Activated T-cell treated with anti-CD3 and anti-CD28 coated beads, Interleukin-2, amount 50 U/mL, for 4 hours (primary cell): ENCODE measurements around the gene ANXA10. TPM values are rescaled to one million over a fixed set of nuclear protein-coding genes. Genes with fewer than 3 reads are reported as not detected.
"Not testable (repeated sequence)": the region's sequence is repeated elsewhere in the genome, so short reads cannot be mapped to it uniquely, and the experiment has no call there.

Experiments
- ATAC-seq, 2 donors: fragments of 200-7000 bp; cut with Tn5 transposase; one replicate each; pipeline ENCODE4 v1.10.0; 2021
- DNase-seq: peaks from one replicate; pipeline ENCODE4 v3.0.0-alpha.2; 2020
- H3K27me3 Mint-ChIP-seq: one replicate; pipeline ENCODE4 v1.8.0; 2021; ENCODE audit warnings: low read depth, mixed read lengths
- H3K36me3 Mint-ChIP-seq: one replicate; pipeline ENCODE4 v1.8.0; 2022; ENCODE audit warnings: mixed read lengths; ENCODE audit not compliant: insufficient read depth
- H3K4me1 Mint-ChIP-seq: one replicate; pipeline ENCODE4 v1.8.0; 2021; ENCODE audit warnings: low read depth, mixed read lengths
- H3K4me3 Mint-ChIP-seq: one replicate; pipeline ENCODE4 v1.8.0; 2021; ENCODE audit warnings: mild to moderate bottlenecking, moderate library complexity, mixed read lengths
- H3K9me3 Mint-ChIP-seq: one replicate; pipeline ENCODE4 v1.8.0; 2021; ENCODE audit warnings: mixed read lengths
- total RNA-seq, 3 donors: library from RNA; stranded (reverse); gene quantifications; one replicate each; pipeline ENCODE4 v1.2.1, GENCODE V29; 2021

ANXA10 gene
- total RNA-seq, 3 donors from 2014 or later: not detected

DNA sequence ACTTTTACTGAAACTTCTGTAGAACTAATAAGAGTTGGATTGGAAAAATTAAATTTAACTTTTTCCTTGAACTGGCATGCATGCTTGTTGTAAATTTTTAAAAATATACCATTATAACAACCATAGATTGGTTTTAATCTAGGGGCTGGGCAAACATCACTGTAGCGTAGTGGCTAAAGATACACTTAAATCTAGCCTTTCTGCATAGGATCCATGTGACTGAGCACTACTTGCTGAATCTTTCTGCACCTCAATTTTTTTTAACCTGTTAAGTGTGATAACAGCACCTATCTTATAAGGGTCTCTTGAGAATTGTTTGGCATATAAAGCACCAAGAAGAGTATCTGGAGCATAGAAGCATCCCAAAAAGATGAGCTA lies 4.1 kb downstream of the ANXA10 start:
- no peak overlapping the region for H3K4me3 Mint-ChIP-seq
- ATAC-seq (no peak), DNase-seq (no peak)
- no peaks in the 10 kb centered on the region for H3K36me3 Mint-ChIP-seq
- no peaks in the 10 kb centered on the region for H3K9me3 Mint-ChIP-seq
- no peaks in the 10 kb centered on the region for H3K4me1 Mint-ChIP-seq
- no peaks in the 10 kb centered on the region for H3K27me3 Mint-ChIP-seq

- Mint-ChIP-seq H3K4me1 (no peaks in the 10 kb centered on the region), H3K4me3 (no peak overlapping the region), H3K9me3 (no peaks in the 10 kb centered on the region), H3K27me3 (no peaks in the 10 kb centered on the region), H3K36me3 (no peaks in the 10 kb centered on the region)
- DNase-seq: no peak
- no peak for ATAC-seq
Measured at GRCh38 chr4:168097161-168097560, 4.8 kb downstream of the ANXA10 start.

DNA sequence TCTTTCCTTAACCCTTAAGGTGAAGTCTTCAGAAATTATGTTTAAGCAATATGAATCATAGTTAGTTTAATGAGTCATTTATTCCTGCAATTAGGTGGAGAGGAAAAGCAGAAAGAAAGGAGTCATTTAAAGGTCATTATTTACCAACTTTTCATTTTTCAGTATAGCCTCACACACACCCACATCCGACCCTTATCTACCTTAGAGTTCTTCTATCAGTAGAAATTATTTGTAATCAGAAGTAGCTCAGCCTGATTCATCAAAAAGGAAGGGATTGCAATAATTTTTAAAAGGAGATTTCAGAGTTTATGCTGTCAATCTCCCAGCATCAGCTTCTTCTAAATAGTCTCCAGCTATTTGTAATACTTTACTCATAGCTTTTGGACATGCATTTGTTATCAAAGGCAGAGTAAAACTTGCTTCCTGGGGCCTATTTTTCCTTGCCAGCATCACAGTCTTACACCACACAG lies 5.9 kb downstream of the ANXA10 start:
- no peaks in the 10 kb centered on the region for H3K36me3 Mint-ChIP-seq
- H3K4me3 Mint-ChIP-seq: no peak overlapping the region
- H3K4me1 Mint-ChIP-seq: no peaks in the 10 kb centered on the region
- H3K9me3 Mint-ChIP-seq: no peaks in the 10 kb centered on the region
- ATAC-seq: no peak
- H3K27me3 Mint-ChIP-seq: no peaks in the 10 kb centered on the region
- no peak for DNase-seq

- Mint-ChIP-seq H3K4me3 (no peak overlapping the region), H3K27me3 (no peaks in the 10 kb centered on the region), H3K4me1 (no peaks in the 10 kb centered on the region), H3K36me3 (no peaks in the 10 kb centered on the region), H3K9me3 (no peaks in the 10 kb centered on the region)
- ATAC-seq (no peak), DNase-seq (no peak)
Measured at GRCh38 chr4:168099195-168099594, 6.9 kb downstream of the ANXA10 start.

DNA sequence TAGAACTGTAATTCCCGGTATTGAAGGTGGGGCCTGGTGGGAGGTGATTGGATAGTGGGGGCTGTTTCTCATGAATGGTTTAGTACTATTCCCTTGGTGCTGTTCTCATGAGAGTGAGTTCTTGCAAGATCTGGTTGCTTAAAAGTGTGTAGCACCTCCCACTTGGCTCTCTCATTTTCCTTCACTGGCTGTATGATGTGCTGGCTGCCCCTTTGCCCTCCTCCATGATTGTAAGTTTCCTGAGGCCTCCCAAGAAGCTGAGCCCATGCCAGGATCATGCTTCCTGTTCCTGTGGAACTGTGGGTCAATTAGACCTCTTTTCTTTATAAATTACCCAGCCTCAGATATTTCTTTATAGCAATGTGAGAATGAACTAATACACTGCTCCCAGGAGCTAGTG lies 8.7 kb downstream of the ANXA10 start:
- ATAC-seq: no peak
- H3K27me3 Mint-ChIP-seq: no peaks in the 10 kb centered on the region
- no peaks in the 10 kb centered on the region for H3K36me3 Mint-ChIP-seq
- no peaks in the 10 kb centered on the region for H3K4me1 Mint-ChIP-seq
- H3K9me3 Mint-ChIP-seq: no peaks in the 10 kb centered on the region
- H3K4me3 Mint-ChIP-seq: no peak overlapping the region
- DNase-seq: no peak

DNA sequence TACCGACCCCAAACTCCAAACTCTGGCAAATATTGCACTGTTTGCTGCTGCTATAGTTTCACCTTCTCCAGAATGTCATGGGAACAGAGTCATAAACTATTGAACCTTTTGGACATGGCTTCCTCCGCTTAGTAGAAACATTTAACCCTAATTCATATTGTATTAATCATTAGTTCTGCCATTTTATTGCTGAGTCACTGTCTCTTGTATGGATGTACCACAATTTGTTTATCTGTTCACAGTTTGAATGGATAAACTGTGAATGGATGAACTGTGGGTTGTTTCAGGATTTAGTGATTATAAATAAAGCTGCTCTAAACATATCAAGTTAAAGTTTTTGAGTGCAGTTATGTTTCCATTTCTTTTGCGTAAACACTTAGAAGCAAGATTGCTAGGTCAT lies 10.1 kb downstream of the ANXA10 start:
- Mint-ChIP-seq H3K4me3 (no peak overlapping the region), H3K27me3 (no peaks in the 10 kb centered on the region), H3K9me3 (no peaks in the 10 kb centered on the region), H3K4me1 (no peaks in the 10 kb centered on the region), H3K36me3 (no peaks in the 10 kb centered on the region)
- DNase-seq (no peak), ATAC-seq (no peak)

DNA sequence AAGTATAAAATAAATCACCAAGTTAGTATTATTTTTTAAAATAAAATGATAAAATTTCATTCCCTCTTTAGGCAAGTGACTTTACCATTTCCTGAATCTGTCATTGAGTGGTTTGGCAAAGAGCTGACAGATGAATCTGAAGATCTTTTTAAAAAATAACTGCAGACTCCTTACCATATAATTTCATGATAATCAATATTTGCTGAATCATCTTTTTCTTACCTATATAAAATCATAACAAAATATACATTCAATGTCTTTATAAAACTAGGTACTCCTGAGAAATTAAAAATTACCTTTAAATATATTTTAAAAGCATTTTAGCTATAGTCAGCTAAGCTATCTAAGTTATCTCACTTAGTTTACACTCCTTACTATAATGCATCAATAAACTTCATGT lies 17.2 kb downstream of the ANXA10 start:
- no peaks in the 10 kb centered on the region for H3K36me3 Mint-ChIP-seq
- H3K27me3 Mint-ChIP-seq: peaks cover 1% of the 10 kb centered on the region

DNA sequence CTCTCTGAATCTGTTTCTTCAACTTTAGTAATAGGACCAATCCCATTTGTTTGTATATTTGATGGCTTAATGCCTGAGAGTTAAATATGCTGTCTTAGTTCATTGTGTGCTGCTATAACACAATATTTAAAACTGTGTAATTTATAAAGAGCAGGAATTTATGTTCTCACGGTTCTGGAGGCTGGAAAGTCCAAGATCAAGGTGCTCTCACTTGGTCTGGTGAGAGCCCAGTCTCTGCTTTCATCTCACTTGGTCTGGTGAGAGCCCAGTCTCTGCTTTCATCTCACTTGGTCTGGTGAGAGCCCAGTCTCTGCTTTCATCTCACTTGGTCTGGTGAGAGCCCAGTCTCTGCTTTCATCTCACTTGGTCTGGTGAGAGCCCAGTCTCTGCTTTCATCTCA lies 20.7 kb downstream of the ANXA10 start:
- H3K4me3 Mint-ChIP-seq, DNase-seq, H3K4me1 Mint-ChIP-seq, ATAC-seq, H3K36me3 Mint-ChIP-seq, H3K27me3 Mint-ChIP-seq, H3K9me3 Mint-ChIP-seq: not testable (repeated sequence)

More for the DNA sequence above, 17.2 kb downstream of the ANXA10 start:
- Mint-ChIP-seq H3K4me3 (no peak overlapping the region), H3K4me1 (no peaks in the 10 kb centered on the region), H3K9me3 (no peaks in the 10 kb centered on the region)
- no peak for ATAC-seq
- DNase-seq: no peak

DNA sequence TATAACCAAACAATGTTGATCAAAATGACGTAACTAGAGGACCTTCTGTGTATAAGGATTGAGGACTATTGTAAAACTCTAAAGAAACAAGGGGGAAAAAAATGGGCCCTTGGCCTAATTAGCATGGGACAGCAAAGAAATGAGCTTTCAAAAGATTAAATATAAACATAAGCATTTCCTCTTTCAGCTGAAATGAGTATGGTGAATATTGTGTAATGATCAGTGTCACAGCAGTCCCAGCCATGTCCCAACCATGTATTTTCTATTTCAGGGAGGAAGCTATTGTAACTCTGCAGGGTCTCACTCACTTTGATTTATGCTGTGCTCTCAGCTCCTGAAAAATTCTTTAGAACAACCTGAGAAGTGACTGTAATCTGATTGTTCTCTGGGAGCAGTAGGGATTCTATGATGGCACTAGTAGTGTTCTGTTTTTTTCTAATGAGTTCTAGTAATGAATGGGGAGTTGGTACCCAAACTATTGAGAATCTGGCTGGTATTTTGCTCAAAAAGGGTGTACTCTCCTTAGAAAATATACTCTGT lies 25.8 kb downstream of the ANXA10 start:
- DNase-seq (no peak), ATAC-seq (no peak)
- H3K4me3 Mint-ChIP-seq: no peak overlapping the region
- H3K9me3 Mint-ChIP-seq: no peaks in the 10 kb centered on the region
- H3K36me3 Mint-ChIP-seq: no peaks in the 10 kb centered on the region
- H3K4me1 Mint-ChIP-seq: no peaks in the 10 kb centered on the region
- peaks cover 9% of the 10 kb centered on the region for H3K27me3 Mint-ChIP-seq

- no peaks in the 10 kb centered on the region for H3K36me3 Mint-ChIP-seq
- H3K9me3 Mint-ChIP-seq: no peaks in the 10 kb centered on the region
- peaks cover 10% of the 10 kb centered on the region for H3K27me3 Mint-ChIP-seq
- DNase-seq: no peak
- no peak for ATAC-seq
- no peak overlapping the region for H3K4me3 Mint-ChIP-seq
- no peaks in the 10 kb centered on the region for H3K4me1 Mint-ChIP-seq
Measured at GRCh38 chr4:168119100-168119499, 26.8 kb downstream of the ANXA10 start.

DNA sequence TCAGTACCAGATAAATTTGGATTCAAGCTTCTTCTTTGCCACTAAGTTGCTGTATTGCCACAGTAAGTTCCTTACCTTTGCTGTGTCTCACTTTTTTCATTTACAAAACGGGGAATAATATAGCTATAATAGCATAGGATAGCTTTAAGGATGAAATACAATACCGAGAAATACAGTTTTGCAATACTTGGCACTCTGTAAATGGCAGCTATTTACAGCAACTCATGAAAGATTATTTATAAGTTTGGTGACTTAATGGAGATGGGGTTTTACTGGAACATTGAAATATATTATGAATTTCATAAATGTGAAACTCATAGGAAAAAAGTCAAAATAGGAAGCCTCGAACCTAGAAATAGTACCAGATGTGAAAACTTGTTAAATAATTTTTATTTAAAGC lies 27.6 kb downstream of the ANXA10 start:
- Mint-ChIP-seq H3K36me3 (no peaks in the 10 kb centered on the region), H3K9me3 (no peaks in the 10 kb centered on the region), H3K27me3 (peaks cover 8% of the 10 kb centered on the region), H3K4me1 (no peaks in the 10 kb centered on the region), H3K4me3 (no peak overlapping the region)
- ATAC-seq: no peak
- no peak for DNase-seq

DNA sequence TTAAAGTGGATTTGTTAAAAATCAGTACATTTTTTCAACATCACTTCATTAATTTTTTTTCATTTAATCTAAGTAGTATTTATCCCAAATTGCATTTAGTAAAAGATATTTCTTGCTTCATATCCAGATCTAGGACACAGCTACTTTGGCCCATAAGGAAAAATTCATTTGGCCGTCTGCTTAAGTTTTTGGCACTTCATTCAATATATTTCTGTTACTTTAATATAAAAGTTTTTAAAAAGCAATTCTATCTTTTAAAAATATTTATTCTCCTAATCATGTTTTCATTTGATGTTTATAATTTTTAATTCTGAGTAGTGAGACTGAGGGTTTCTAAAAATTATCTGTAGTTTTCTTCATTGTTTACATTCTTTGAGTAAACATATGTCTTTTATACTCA lies 28.5 kb downstream of the ANXA10 start:
- no peak for ATAC-seq
- Mint-ChIP-seq H3K27me3 (peaks cover 8% of the 10 kb centered on the region), H3K9me3 (no peaks in the 10 kb centered on the region), H3K36me3 (no peaks in the 10 kb centered on the region), H3K4me1 (no peaks in the 10 kb centered on the region), H3K4me3 (no peak overlapping the region)
- no peak for DNase-seq

GRCh38 chr4:168124008-168124641 lies 31.8 kb downstream of the ANXA10 start:
- H3K4me3 Mint-ChIP-seq: no peak overlapping the region

DNA sequence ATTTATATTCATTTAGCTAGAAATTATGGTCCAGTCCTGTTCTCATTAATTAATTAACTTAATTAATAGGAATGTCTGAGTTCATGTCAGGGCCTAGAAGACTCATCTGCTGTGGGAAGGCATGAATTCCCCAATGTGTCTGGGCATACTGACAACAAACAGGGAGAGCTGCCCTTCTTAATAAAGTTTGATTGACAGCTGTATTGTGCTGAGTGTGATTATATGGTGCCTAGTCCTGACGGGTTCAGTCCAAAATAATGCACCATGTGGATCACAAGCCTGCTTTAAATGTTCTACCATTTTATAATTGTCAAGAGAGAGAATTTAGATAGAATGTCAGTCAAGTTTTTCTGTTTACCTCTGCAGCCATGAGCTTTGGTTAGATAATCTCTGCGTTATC lies 34.6 kb downstream of the ANXA10 start:
- H3K4me1 Mint-ChIP-seq: no peaks in the 10 kb centered on the region
- no peaks in the 10 kb centered on the region for H3K36me3 Mint-ChIP-seq
- ATAC-seq: no peak

More at GRCh38 chr4:168124008-168124641, 31.8 kb downstream of the ANXA10 start:
- ATAC-seq: no peak
- H3K27me3 Mint-ChIP-seq: peaks cover 6% of the 10 kb centered on the region
- no peak for DNase-seq
- H3K4me1 Mint-ChIP-seq: no peaks in the 10 kb centered on the region
- H3K36me3 Mint-ChIP-seq: no peaks in the 10 kb centered on the region
- H3K9me3 Mint-ChIP-seq: no peaks in the 10 kb centered on the region

DNA sequence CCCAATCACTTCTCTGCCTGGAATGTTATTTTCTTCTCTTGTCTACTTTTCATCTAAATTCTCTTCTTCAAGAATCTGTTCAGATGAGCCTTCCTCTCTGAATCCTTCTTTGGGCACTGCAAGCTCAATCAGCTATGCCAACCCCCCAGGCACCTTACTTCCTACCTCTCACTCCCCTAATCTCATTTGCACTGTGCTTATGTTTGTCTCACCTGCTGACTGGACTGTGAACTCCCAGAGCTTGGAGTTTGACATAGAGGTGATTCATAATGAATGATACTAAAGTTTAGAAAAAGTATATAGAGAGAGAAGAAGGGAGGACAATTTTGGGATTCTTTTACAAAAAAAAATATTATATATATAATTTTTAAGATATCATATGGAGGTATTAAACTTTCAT lies 36.3 kb downstream of the ANXA10 start:
- DNase-seq: no peak
- Mint-ChIP-seq H3K36me3 (no peaks in the 10 kb centered on the region), H3K27me3 (peaks cover 3% of the 10 kb centered on the region), H3K9me3 (no peaks in the 10 kb centered on the region), H3K4me3 (no peak overlapping the region), H3K4me1 (no peaks in the 10 kb centered on the region)
- no peak for ATAC-seq

More for the DNA sequence above, 34.6 kb downstream of the ANXA10 start:
- Mint-ChIP-seq H3K9me3 (no peaks in the 10 kb centered on the region), H3K4me3 (no peak overlapping the region), H3K27me3 (peaks cover 6% of the 10 kb centered on the region)
- DNase-seq: no peak
